Measurements from ENCODE around the gene PRKG1. TPM values are rescaled to one million over a fixed set of nuclear protein-coding genes. Genes with fewer than 3 reads are reported as not detected.
"Not testable (repeated sequence)": the region's sequence is repeated elsewhere in the genome, so short reads cannot be mapped to it uniquely, and the experiment has no call there.

PRKG1 gene
- total and polyA plus RNA-seq, 4 donors, result 0.46 to 5.1 (median 1.5) TPM

DNA sequence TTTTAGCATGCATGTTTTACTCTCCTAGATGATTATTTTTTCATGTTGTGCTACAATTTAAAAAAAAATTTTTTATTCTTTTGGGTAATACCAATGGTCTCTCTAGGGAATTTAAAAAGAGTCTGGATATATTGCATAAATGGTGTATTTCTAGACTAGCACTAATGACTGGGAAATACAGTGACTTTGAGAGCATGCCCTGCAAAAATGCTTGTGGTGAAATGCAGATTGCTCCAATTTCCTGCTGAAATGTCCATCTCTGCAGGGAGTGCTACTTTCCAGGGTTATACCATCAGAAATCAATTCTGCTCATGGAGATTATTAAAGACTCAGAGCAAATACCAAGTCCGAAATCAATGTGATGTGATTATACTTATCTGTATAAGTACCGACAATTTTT, 186.1 kb downstream of the PRKG1 start:
- H3K4me3 ChIP-seq (ENCODE audit: low read depth in 1 of 3, low read length in 3 of 3), result no peak overlapping the region
- TF ChIP-seq REST (IDR thresholded peaks at IDR 0.05) (no peak), GABPA (IDR thresholded peaks at IDR 0.05 in 1 of 2, conservative IDR thresholded peaks at IDR 0.05 in 1 of 2) (no peak), HNF4G (IDR thresholded peaks at IDR 0.05) (no peak), HNF4A (conservative IDR thresholded peaks at IDR 0.05) (no peak), EGR1 (IDR thresholded peaks at IDR 0.05; ENCODE audit: low read depth in 2 of 2) (no peak), NR2F2 (IDR thresholded peaks at IDR 0.05) (no peak), ATF3 (IDR thresholded peaks at IDR 0.05) (no peak), RXRA (IDR thresholded peaks at IDR 0.05) (no peak), FOXA2 (IDR thresholded peaks at IDR 0.05) (no peak), YY1 (IDR thresholded peaks at IDR 0.05) (no peak)
- WGBS, result 84% methylated on average over 2 of the region's 2 CpGs

GRCh38 chr10:51266496-51266895, 192.2 kb downstream of the PRKG1 start:
- Histone ChIP-seq H3K27ac (ENCODE audit: low read depth in 1 of 2, low read length in 2 of 2) (no peak overlapping the region), H3K4me1 (ENCODE audit: control insufficient read depth in 4 of 4, insufficient read depth in 4 of 4, low read length in 3 of 4) (no peaks in the 10 kb centered on the region), H3K9ac (ENCODE audit: low read depth in 1 of 2, low read length in 2 of 2) (no peak overlapping the region), H3K4me3 (ENCODE audit: low read depth in 1 of 3, low read length in 3 of 3) (no peak overlapping the region), H3K9me3 (ENCODE audit: control insufficient read depth in 4 of 4, low read length in 3 of 4) (no peaks in the 10 kb centered on the region), H3K27me3 (ENCODE audit: control insufficient read depth in 4 of 4, insufficient read depth in 4 of 4, low read length in 3 of 4) (no peaks in the 10 kb centered on the region), H3K36me3 (ENCODE audit: control insufficient read depth in 4 of 4, insufficient read depth in 3 of 4, low read depth in 1 of 4, low read length in 3 of 4) (no peaks in the 10 kb centered on the region)
- no peak for DNase-seq (ENCODE audit: low spot score)
- WGBS, result 78% methylated on average over 3 of the region's 3 CpGs
- no peak for TF ChIP-seq FOXA2 (IDR thresholded peaks at IDR 0.05)
- no peak for TF ChIP-seq YY1 (IDR thresholded peaks at IDR 0.05)
- TF ChIP-seq, protein P1, sequence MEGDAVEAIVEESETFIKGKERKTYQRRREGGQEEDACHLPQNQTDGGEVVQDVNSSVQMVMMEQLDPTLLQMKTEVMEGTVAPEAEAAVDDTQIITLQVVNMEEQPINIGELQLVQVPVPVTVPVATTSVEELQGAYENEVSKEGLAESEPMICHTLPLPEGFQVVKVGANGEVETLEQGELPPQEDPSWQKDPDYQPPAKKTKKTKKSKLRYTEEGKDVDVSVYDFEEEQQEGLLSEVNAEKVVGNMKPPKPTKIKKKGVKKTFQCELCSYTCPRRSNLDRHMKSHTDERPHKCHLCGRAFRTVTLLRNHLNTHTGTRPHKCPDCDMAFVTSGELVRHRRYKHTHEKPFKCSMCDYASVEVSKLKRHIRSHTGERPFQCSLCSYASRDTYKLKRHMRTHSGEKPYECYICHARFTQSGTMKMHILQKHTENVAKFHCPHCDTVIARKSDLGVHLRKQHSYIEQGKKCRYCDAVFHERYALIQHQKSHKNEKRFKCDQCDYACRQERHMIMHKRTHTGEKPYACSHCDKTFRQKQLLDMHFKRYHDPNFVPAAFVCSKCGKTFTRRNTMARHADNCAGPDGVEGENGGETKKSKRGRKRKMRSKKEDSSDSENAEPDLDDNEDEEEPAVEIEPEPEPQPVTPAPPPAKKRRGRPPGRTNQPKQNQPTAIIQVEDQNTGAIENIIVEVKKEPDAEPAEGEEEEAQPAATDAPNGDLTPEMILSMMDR (IDR thresholded peaks at IDR 0.05; ENCODE audit: low read depth, low read length, missing input control), result no peak
- TF ChIP-seq RXRA (IDR thresholded peaks at IDR 0.05), result no peak
- TF ChIP-seq REST (IDR thresholded peaks at IDR 0.05), result no peak
- no peak for TF ChIP-seq HNF4A (conservative IDR thresholded peaks at IDR 0.05)
- TF ChIP-seq TAF1 (conservative IDR thresholded peaks at IDR 0.05), result no peak
- TF ChIP-seq EGR1 (IDR thresholded peaks at IDR 0.05; ENCODE audit: low read depth in 2 of 2), result no peak

More for the DNA sequence above, 186.1 kb downstream of the PRKG1 start:
- no peak overlapping the region for H3K27ac ChIP-seq (ENCODE audit: low read depth in 1 of 2, low read length in 2 of 2)
- no peaks in the 10 kb centered on the region for H3K9me3 ChIP-seq (ENCODE audit: control insufficient read depth in 4 of 4, low read length in 3 of 4)
- H3K9ac ChIP-seq (ENCODE audit: low read depth in 1 of 2, low read length in 2 of 2), result no peak overlapping the region
- no peaks in the 10 kb centered on the region for H3K36me3 ChIP-seq (ENCODE audit: control insufficient read depth in 4 of 4, insufficient read depth in 3 of 4, low read depth in 1 of 4, low read length in 3 of 4)
- H3K4me1 ChIP-seq (ENCODE audit: control insufficient read depth in 4 of 4, insufficient read depth in 4 of 4, low read length in 3 of 4), result no peaks in the 10 kb centered on the region
- no peaks in the 10 kb centered on the region for H3K27me3 ChIP-seq (ENCODE audit: control insufficient read depth in 4 of 4, insufficient read depth in 4 of 4, low read length in 3 of 4)
- no peak for DNase-seq (ENCODE audit: low spot score)

DNA sequence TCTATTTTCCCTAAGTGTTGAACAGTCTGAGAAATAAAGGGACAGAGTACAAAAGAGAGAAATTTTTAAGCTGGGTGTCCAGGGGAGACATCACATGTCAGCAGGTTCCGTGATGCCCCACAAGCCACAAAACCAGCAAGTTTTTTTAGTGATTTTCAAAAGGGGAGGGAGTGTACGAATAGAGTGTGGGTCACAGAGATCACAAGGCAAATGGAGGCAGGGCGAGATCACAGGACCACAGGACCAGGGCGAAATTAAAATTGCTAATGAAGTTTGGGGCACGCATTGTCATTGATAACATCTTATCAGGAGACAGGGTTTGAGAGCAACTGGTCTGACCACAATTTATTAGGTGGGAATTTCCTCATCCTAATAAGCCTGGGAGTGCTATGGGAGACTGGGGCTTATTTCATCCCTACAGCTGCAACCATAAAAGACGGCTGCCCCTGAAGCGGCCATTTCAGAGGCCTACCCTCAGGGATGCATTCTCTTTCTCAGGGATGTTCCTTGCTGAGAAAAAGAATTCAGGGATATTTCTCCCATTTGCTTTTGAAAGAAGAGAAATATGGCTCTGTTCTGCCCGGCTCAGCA, 193.8 kb downstream of the PRKG1 start:
- H3K9ac ChIP-seq (ENCODE audit: low read depth in 1 of 2, low read length in 2 of 2); H3K4me3 ChIP-seq (ENCODE audit: low read depth in 1 of 3, low read length in 3 of 3); H3K9me3 ChIP-seq (ENCODE audit: control insufficient read depth in 4 of 4, low read length in 3 of 4); DNase-seq (ENCODE audit: low spot score); H3K36me3 ChIP-seq (ENCODE audit: control insufficient read depth in 4 of 4, insufficient read depth in 3 of 4, low read depth in 1 of 4, low read length in 3 of 4); H3K27ac ChIP-seq (ENCODE audit: low read depth in 1 of 2, low read length in 2 of 2); H3K27me3 ChIP-seq (ENCODE audit: control insufficient read depth in 4 of 4, insufficient read depth in 4 of 4, low read length in 3 of 4); H3K4me1 ChIP-seq (ENCODE audit: control insufficient read depth in 4 of 4, insufficient read depth in 4 of 4, low read length in 3 of 4): not testable (repeated sequence)
- 74% methylated on average over 8 of the region's 8 CpGs for WGBS
